ENCODE measurements around the gene TAF3.

Gene TAF3

DNA sequence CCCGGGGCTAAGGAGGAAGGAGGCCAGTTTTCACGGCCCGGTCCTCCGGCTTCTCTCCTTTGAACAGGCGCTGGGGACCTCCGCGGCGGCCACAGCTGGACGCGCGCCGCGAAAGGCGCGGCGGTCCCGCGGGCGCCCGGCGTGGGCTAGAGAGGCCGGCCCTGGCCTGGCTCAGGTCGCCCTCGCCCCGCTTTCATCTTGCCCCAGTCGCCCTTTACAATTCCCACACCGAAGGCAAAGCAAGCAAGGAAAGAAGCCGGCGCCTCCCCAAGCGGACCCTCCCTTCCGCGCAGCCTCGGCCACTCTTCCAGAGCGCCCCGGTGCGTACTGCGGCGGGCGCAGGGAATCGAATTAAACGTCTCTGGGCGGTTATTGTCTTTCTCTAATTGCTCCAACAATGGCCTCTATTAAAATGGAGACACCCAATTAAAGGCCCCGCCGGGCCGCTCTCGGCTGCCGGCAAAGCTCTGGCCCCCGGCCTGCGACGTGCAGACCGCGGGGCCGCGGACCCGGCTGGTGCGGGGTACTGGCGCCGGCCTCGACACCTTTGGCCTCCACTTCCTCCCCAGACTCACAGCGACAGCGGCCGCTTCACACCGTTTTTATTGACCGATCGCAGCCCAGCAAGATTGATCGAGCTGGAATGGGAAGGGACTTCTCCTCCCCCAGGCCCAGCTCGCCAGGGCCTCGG is 231.7 kb downstream of the TAF3 start:
- DNase-seq: no peak

DNA sequence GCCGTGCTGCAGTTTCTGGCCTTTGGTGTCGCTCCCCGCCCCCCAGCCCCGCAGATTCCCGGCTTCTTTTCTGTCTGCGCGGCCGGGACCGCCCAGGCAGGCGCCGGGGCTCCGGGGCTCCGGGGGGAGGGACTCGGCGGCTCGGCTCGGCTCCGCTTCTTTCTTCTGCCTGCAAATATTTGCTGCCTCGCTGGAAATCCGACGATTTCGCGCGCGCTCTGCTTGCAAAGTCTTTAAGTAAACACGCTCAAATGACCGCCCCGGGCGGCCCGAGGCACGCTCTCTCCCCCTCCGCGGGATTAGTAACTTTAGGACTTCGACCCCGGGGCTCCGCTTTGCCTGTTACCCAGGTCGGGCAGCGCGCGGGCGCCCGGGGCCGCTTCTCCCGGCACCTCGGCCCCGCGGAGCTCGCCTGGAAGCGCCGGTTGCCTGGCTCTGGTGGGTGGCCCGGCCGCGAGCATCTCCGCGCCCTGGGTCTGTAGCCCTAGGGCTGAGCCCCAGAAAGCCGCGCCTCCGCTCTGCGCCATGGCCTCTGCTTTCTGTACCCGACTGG is 232.3 kb downstream of the TAF3 start:
- DNase-seq: no peak

DNA sequence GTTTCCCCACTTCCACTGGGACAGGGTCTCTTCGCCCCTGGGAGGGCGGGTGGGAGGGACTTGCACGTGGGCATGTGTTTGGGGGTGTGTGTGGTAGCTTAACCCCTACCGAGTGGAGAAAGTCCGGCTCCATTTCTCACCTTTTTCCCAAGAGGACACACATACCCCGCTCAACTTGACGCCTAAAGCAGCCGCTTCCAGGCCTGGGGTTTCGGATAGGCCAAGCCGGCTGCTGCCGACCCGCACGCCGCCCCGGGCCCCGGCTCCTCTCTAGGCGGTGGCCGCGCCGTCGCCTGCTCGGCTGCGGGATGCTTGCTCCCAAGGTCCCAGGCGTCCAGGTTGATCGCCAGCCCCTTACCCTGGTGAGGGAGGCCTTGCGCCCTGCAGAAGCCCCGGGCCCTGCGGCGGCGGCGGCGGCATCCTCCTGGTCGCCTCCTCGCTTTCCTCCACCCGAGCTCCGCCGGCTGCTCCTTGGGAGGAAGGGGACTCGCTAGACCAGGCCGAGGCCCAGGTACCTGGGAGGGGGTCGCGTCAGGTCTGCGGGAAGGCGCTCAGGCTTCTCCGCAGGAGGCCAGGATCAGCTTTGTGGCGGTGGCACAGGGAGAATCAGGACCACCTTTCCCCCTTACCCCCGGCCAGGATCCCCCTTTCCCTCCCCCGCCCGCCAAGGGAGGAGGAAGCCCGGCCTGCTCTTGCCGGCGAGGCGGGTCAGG is 233.0 kb downstream of the TAF3 start:
- DNase-seq: no peak

DNA sequence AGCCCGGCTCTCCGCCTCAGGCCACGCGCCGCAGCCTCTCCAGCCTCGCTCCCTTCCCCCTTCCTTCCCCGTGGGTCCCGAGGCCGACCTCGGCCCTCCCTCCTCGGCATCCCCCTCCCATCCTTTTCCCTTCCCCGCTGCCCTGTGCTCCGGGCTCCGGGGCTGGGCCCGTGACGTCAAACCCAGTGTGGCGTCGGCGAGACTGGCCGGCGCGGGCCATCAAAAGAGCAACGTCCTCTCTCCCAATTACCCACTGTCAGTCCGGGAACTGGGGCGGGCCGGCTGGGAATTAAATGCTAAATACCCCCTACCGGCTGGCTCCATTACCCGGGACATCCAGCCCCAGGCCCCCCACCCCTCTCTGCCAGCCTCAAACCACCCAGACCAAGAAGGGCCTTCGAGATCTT is 233.5 kb downstream of the TAF3 start:
- DNase-seq: no peak

DNA sequence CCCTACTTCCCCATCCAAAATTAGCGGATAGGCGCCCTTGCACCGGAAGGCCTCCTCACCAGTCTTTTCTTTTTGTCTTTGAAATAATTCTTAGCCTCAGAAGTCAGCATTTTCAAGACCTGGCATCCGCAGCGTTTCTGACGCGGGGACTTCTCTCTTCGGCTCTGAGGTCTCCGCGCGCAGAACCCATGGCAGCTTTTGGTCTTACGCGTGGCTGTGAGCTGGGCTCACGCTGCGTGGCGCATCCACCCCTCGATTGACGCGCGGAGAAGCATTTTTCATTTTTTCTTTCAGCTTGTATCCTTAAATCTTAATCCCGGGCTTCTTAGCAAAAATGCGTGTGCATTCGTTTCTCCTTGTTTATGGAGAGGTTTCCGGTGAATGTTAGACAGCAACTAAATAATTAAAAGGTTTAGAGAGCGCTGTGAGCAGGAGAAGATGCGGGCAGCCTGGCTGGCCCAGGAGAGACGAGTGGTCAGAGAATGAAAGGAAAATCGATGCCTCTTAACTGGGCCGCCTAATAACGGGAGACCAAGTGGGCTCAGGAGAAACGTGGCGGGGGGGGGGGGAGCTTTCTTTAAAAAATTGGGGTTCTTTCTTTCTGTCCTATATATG is 234.1 kb downstream of the TAF3 start:
- DNase-seq: no peak

DNA sequence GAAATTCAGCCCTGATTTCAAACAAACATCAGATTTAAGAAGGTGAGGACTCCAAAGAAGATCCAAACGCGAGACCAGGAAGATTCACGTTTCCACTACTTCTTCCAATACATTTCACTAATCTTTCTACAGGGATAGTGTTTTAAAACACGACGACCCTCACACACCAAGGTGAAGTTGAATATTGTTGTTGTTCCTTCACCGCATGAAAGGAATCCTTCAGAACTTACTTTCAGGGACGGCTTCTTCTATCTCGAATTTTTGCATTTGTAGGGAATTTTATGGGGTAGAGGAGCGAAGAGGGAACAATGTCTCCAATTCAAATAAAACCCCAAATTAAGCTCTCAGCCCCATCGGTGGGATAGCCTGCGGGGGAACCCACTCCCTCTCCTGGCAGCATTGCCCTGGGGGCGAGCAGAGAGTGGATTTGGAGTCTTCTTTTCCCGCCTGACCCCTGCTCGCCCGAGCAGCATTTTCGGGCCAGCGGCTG is 234.7 kb downstream of the TAF3 start:
- DNase-seq: no peak

DNA sequence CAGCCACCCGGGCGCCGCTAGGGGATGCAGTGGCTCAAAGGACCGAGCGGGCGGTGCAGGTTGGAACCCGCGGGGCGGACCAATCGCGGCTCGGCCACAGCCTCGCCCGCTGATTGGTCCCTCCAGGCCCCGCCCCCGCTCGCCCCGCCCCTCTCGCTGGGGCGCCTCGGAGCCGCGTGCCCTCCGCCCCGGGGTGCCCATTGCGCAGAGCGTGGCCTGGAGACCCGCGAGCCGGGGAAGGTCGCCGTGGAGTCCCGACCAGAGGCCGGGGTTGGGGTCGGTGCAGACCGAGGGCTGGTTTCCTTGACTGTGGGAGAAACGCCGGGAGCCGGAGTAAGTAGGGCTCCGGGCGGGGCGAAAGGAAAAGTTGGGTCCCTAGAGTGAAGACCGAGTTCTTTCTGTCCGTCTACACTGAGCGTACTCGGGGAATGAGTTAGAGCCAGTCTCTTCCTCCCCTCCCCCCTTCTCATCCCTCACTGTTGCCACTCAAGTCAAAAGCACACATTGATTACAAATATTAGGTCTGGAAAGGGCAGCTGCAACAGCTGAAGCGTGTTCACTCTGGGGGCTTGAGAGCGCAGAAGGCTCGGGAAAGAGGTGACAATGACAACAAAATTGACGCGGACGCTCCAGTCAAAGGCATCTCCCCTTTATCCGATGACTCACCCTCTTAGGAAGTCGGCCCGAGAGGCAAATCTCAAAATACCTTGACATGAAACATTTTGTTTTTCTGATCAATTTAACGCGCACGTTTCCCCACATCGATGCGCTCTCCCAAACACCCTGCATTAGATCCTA is 235.3 kb downstream of the TAF3 start:
- DNase-seq: no peak

DNA sequence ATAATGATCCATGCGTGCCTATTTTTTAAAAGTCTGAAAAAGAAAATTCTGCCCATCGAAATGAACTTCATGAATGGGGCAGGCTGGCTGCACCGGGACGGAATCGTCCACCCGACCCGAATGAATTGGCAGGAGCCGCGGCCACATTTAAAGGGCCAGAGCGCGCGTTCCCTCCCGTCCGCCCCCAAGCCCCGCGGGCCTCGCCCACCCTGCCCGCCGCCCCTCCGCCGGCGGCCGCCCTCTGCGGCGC is 235.9 kb downstream of the TAF3 start:
- no peak for DNase-seq

DNA sequence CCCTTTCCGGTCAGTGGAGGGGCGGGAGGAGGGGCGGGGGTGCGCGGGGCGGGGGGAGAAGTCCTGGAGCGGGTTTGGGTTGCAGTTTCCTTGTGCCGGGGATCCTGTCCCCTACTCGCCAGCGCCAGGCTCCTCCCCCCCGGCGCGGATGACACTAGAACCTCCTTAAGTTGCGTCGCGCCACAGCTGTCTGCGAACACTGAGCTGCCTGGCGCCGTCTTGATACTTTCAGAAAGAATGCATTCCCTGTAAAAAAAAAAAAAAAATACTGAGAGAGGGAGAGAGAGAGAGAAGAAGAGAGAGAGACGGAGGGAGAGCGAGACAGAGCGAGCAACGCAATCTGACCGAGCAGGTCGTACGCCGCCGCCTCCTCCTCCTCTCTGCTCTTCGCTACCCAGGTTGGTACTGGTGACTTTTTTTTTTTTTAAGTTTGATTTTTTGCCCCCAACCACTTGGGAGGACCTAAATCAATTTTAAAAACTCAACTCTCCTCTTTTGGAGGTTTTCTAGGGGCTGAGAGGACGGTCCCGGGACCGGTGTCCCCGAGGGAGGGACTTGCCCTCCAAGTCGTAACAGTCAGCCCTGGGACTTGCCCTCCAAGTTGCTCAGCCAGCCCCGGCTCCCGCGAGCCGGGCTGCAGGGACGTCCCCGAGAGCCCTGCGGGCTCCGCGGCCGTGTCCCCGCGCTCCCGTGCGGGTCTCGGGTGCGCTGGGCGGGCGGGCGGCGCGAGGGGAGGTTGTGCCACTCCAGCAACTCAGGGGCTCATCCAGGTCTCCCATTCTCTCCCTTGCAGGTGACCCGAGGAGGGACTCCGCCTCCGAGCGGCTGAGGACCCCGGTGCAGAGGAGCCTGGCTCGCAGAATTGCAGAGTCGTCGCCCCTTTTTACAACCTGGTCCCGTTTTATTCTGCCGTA is 236.4 kb downstream of the TAF3 start, which contains the start of gene GATA3:
Gene GATA3 (plus strand): TSS at position 195 of the 914 bp plus-strand sequence. CDS start 968 bp downstream, outside the sequence.
- no peak for DNase-seq

DNA sequence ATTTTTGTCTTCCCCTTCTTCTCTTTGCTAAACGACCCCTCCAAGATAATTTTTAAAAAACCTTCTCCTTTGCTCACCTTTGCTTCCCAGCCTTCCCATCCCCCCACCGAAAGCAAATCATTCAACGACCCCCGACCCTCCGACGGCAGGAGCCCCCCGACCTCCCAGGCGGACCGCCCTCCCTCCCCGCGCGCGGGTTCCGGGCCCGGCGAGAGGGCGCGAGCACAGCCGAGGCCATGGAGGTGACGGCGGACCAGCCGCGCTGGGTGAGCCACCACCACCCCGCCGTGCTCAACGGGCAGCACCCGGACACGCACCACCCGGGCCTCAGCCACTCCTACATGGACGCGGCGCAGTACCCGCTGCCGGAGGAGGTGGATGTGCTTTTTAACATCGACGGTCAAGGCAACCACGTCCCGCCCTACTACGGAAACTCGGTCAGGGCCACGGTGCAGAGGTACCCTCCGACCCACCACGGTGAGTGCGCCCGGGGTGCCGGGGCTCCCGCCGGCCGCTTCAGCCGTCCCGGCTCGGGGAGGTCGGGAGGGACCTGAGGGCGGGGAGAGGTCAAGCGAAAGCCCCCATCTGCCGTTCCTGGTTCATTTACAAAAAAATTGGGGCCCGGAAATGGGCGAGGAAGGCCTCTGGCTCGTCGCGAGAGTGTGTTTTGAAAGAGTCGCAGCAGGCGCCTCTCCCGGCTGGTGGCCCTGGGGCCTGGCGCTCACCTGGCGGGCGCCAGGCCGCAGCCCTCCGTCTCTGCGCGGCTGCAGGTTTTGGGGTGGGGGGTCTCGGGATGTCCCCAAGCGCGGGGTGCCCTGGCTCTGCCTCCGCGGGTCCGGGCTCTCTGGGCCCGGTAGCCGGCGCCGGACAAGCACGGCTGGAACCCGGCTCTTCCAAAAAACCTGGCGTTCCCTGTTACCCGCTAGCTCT is 237.4 kb downstream of the TAF3 start:
- no peak for DNase-seq

DNA sequence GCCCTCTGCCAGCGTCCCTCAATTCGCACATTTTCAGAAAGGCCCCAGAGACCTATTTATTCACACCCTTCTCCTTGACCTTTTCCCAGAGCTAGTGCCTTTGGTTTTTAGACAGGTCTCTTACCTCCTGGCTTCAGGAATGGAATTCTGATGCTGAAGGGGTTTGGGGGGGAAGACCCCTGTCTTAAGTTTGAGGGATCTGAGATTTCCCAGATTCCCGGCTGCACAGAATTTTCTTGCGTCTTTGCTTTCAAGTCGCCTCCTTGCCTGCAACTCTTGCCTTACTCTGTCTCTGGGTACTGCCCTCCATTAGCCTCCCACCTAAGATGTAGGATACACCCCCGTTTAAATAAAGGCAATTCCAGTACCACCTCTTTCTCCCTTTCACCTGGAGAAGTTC is 238.1 kb downstream of the TAF3 start:
- DNase-seq: no peak

DNA sequence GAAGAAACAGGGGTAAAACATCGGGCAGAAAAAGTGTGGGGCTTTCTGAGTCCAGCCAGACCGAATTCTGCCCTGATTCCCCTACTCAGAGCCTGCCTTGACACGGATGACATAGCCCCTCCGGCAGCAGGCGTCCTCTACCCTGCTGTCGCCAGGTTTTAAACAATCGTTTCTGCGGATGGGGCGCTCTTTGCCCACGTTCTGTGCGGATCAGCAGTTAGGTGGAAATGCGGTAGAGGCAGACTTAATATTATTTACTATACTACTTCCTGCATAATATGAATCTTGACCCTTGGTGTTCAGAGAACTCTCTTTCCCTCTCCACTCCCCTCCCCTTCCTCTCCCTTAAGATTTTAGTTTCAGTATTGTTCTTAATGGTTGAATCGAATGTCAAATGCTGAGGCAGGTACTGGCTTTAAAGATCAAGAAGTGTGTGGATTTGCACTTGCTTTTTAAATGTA is 238.6 kb downstream of the TAF3 start:
- no peak for DNase-seq

DNA sequence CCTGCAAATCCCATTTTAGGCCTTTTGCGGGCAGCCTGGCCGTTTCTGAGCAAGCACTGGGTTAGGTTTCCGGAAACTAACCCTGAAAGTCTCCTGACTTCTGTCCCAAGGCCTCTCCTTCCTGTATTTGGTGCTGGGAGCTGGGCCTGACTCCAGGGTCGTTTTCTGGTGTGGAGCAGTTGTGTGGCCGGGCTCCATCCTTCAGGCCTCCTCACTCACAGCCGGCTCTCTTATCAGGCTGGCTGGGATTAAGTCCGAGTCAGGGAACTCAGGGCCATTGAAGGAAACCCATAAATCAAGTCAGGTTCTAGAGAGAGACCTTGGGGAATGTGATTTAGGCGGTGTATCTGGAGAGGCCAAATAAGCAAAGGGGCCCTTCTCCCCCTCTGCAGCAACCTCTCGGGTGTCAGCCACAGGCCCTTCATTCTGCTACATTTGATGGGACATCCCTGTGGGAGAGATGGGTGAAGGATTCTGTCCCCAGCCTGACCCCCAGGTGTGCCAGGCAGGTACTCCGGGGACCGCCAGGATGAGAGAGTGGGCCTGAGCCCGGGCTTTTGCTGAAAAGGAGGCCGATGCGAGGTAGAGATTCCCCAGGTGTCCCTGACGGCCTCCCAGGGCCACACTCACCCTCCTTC is 239.4 kb downstream of the TAF3 start:
- DNase-seq: no peak

DNA sequence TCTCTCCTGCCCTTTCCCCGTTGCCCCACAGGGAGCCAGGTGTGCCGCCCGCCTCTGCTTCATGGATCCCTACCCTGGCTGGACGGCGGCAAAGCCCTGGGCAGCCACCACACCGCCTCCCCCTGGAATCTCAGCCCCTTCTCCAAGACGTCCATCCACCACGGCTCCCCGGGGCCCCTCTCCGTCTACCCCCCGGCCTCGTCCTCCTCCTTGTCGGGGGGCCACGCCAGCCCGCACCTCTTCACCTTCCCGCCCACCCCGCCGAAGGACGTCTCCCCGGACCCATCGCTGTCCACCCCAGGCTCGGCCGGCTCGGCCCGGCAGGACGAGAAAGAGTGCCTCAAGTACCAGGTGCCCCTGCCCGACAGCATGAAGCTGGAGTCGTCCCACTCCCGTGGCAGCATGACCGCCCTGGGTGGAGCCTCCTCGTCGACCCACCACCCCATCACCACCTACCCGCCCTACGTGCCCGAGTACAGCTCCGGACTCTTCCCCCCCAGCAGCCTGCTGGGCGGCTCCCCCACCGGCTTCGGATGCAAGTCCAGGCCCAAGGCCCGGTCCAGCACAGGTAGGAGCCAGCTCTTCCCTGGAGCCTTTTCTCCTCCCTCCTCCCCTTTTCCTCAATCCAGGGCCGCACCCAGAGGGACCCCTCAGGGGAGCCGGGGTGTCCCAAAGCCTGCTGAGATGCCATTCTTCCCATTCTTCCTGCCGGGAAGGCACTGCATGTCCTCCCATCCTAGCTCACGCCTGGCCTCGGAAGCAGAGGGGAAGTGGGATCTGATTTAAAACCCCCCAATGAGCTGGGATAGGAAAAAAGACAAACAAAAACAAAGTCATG is 240.2 kb downstream of the TAF3 start:
- no peak for DNase-seq

DNA sequence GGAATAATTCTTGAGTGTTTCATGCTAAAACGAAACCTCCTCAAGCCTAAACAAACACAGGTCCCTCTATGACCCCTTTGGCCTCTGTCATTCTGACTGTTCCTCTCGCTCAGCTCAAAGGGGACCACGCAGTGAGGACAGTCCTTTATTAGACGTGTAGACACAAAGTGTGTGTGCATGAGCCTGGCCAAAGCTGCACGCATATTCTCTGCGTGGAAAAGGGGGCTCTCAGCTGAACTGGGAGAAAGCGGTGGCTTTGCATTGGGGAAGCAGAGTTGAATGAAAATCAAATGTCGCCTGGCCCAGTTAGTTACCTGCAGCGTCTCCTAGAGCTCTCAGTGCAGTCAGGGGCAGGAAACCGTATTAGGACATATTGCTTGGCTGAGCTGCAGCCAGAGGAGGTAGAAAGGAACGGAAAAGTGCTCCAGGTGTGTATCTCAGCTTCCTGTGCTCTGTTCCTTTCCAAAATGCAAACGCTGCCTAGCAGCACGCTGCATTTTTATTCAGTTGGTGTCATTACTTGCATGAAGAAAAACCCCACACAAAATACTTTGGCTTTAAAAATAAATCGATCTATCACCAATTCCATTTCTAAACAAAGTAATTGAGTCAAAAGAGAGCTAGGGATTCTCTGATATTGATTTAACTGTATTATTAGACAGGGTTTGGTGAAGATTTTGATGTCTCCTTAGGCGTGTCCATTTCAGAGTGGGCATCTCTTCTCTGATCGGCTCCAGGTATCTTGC is 241.1 kb downstream of the TAF3 start:
- no peak for DNase-seq

DNA sequence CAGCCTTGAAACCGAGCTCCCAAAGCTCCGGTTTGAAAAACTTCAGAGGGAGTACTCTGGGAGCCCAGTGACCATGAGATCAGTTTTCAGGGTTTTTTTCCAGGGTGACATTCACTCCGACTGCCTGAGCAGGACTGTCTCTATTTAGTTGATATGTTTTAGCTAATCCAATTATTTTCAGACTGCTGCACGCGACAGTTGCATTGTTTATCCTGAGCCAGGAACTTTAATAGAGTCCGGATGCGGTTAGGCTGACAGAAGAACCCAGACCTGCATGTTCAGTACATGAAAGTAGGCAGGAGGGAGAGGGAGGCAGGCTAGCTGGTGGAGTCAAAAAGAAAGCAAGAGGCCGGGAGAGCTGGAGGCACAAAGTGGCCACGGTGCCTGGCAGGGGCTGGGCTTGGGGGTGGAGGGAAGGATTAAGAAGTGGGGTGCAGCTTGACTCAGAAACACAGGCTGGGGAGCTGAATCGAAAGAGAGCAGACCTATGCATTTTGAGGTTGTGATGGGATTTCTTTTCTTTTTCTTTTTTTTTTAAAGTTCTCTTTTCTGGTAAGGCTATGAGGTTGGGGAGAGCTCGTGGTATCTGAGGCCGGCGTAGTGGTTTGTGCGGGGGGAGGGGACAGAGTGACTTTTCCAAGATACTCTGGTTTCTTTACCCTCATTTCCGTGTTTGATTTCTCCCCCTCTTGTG is 241.9 kb downstream of the TAF3 start:
- DNase-seq: no peak

DNA sequence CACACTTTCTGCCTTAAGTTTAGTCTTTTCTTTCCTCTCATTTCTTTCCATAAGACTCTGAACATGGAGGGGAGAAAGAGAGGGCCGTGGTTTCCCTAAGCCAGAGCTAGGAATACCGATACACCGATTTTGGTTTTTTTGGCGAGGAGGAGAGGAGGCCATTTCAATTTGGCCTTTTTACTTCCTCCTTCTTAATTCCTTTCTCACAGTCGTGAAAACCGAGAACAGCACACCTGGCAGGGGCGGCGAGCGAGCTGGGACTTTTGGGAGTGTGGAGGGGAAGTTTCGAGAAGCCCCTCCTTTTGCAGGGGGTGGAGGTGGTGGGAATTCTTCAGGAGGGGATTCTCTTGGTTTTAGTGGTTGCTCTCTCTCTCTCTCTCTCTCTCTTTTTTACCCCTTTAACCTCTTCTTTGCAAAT is 242.4 kb downstream of the TAF3 start:
- no peak for DNase-seq
